ENCODE results near the gene DNAI2.

Gene DNAI2

DNA sequence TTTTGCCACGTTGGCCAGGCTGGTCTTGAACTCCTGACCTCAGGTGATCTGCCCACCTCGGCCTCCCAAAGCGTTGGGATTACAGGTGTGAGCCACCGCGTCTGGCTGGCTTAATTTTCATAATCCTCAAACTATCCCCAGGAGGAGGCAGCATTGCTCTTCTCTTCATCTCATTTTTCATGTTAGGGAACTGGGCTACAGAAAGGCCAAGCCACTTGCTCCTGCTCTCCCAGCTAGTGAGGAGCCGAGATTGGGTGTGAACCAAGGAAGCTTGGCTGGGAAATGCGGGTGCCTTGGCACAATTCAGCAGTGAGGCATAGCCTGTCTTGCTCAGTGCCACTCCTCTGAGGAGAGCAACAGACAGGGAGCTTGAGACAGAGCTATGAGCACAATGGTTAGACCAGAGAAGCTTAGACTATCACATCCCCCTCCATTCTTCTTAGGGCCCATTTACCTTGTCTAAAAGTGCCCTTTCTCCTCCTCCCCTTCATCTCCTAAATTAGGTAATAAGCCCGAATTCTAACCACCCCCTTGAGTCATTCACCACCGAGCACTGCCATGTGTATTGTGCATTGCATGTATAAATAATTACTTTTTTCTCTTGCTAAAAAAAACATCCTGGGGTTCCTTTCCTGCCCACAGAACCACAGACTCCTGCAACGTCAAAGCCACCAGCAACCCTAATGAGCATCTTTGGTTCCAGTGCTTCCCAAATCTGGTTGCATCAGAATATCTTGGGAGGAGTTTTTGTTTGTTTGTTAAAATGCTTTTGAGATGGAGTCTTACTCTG is 32.0 kb downstream of the DNAI2 start:
- DNase-seq (ENCODE audit: low spot score): no peak

DNA sequence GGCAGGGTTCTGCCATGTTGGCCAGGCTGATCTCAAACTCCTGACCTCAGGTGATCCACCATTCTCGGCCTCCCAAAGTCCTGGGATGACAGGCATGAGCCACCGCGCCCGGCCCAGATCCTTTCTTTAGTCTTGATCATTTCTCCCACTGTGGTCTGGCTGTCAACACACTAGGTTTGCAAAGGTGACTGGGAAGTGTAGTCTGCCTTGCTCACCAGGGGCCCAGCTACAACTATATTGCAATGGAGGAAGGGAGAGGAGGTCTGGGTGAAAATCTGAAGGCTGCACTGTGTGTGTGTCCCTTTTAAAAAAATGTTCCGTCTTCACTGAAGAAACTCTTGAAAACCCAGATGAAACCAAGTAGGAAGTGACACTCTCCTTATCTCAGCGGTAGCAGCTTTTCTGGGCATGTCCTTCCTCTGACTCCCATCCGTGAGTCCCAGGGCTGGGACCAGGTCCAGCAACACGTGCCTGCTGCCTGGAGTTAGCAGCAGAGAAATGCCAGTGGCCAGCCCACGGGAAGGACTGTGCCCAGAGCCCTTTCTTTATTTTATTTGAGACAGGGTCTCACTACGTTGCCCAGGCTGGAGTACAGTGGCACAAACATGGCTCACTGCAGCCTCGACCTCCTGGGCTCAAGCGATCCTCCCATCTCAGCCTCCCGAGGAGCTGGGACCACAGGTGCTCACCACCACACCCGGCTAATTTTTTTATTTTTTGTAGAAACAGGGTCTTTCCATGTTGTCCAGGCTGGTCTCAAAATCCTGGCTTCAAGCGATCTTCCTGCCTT is 34.1 kb downstream of the DNAI2 start:
- DNase-seq (ENCODE audit: low spot score): no peak

DNA sequence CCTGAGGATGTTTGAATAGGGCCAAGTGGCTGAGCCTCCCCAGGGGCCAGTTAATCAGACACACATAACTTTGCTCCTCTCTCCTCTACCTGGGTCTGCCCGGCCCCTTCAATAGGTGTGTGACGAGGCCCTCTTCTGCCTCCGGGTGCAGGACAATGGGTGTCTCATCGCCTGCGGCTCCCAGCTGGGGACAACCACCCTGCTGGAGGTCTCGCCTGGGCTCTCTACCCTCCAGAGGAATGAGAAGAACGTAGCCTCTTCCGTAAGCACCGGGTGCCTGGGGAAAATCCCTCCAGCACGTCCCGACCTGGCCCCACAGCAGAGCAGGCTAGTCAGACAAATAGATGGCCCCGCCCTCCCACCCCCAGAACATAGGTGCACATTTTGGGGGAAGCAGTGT is 35.9 kb downstream of the DNAI2 start:
- no peak for DNase-seq (ENCODE audit: low spot score)

DNA sequence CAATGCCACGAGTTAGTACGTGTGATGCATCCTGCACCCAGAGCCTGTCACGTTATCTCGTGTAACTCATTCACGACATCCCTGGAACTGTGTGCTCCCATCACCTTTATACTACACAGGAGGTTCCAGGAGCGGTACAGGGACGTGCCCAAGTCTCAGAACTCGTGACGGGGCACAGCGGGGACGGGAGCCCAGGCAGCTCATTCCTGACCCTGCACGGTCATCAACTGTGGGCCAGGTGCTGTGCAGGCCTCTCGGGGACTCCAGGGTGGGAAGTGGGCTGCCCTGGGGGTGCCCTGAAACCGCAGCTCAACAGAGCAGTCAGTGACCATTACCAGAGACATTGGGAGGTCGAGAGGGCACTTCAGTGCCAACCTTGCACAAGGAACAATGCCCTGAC is 40.8 kb downstream of the DNAI2 start:
- no peak for DNase-seq (ENCODE audit: low spot score)

DNA sequence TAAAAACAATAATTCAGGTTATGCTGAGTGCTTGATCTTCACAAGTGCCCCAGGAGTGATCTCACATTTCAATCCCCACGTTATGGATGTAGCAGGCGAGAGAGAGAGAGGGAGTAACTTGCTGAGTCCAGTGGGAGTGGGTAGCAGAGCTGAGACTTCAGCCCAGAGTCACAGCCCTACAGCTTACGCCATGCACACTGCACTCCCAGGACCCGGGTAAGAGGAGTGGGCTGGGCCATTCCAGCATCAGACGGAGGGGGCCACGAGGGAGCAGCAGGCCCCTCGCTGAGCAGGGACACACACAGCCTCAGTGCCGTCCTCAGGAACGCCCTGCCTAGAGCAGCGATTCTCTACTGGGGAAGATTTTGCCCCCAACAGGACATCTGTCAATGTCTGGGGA is 42.2 kb downstream of the DNAI2 start:
- DNase-seq (ENCODE audit: low spot score): no peak

DNA sequence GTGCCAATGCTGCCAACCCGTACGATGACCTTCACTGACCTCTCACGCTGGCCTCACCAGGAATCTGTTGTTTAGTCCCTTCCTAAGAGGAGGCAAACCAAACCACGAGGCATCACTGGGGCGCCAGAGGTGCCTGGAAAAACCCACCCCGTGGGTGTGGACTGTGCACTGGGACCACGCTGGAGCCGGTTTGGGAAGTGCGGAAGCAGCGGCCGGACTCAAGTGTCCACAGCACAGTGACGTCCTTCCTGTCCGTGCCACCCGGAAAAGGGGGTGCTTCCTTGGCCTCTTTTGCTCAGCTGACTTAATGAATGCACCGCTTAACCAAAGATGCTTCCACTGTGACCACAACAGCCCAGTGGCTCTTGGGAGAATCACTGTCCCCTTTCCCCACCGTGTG is 43.0 kb downstream of the DNAI2 start:
- DNase-seq (ENCODE audit: low spot score): no peak

DNA sequence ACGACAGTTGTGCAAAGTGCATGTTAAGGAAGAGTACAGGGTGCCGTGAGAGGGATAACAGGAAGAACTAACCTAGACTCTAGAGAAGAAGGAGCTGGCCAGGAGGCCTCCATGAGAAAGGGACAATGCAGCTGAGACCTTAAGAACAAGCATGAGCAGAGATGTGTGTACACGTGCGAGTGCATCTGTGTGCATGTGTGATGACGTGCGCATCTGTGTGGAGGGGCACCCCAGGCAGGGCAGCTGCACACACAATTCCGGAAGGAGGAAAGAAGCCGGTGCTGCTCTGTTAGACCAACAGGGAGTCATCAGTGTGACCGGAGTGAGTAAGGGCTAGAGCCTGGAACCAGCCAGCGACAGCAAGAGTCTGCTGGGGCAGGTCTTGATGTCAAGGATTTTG is 44.4 kb downstream of the DNAI2 start:
- DNase-seq (ENCODE audit: low spot score): no peak

DNA sequence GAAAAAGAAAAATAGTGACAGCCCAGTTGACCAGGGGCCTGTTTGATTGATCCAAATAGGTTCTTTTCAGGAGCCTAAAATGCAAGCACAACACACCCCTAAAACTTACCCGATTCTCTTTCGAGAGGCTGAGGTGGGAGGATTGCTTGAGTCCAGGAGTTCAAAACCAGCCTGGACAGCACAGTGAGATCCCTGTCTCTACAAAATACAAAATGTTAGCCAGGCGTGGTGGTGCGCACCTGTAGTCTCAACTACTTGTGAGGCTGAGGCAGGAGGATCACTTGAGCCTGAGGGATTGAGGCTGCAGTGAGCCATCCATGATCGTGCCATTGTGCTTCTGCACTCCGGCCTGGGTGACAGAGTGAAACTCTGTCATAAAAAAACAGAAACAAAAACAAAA is 50.5 kb downstream of the DNAI2 start:
- no peak for DNase-seq (ENCODE audit: low spot score)

DNA sequence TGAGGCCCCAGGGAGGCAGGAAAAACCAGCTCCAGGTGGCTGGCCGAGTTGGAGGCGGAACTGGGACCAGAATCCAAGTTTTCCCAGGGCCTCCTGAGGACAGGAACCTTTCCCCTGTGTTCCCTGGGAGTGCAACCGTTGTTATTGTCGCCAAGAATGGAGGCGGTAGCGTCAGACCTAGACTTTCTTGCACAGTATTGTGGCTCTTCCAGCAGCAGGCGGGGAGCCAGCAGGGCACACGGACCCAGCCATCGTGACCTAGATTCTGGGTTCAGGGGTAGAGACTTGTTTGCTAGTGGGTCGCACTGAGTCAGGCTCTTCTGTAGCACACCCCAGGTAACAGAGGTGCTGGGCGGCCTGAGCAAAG is 51.3 kb downstream of the DNAI2 start:
- no peak for DNase-seq (ENCODE audit: low spot score)

DNA sequence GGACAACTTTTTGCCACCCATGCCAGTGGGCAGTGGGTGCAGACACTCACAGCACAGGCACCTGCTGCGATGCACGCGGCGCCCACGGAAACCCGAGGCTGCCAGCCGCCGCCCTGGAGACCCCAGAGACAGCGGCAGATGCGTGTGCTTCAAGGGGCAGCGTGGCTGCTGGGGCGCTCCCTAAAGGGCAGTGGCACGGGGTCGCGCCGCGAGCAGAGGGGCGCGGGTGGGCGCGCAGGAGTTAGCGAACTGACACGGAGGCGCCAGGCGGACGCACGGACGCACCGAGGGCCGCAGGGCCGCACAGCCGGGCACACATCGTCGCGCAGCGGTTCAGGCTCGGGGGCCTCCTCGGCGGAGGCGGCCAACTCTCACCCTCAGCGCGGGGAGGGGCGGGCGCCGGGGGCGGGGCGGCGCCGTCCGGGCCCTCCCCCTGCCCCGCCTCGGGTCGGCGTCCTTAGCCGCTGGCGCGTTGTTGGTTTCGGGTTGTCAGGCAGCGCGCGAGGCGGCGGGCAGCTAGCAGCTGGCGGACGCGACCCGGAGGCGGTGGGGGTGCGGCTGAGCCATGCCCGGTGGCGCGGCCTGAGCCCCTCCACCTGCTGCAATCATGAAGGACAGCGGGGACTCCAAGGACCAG is 51.8 kb downstream of the DNAI2 start, which contains the start of gene KIF19:
Gene KIF19, plus strand, starts transcription at position 484 of the 637 bp plus-strand sequence. Its CDS starts 124 bp downstream, at position 608.
- DNase-seq (ENCODE audit: low spot score): peak; percentile 87

DNA sequence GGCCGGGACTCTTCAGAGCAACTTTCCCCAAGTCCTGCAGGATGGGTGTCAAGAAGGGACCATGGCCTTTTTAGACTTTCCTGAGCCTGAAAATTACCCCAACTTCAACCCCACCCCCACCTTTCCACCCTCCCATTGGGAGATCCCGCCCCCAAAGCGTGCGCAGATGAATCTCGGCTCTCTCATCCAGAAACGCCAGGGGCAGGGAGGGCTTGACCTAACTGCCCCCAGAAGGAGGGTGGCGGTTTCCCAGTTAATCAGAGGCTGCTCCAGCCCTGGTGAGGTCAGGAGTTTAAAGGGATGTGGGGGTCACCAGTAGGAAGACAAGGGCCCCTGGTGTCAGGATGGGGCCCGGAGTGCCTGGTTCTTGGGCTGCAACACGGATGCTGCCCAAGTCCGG is 52.5 kb downstream of the DNAI2 start:
- no peak for DNase-seq (ENCODE audit: low spot score)

DNA sequence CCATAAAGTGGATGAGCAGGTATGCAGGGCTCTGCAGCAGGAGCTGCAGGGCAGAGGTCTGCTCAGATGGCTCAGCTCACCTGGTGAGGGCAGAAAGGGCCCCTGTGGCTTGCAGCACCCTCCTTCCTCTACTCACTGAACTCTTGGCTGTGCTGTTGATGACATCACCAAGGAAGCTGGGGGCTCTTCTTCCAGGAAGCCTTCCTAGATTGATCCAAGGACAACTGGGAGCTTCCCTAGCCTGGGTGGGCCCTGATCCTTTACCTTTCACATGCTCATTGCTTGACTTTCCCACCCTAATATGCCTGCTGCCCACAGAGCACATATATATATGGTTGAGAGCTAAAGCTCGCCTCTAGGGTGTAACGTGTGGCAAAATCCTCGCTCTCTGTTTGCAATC is 54.5 kb downstream of the DNAI2 start:
- DNase-seq (ENCODE audit: low spot score): no peak

DNA sequence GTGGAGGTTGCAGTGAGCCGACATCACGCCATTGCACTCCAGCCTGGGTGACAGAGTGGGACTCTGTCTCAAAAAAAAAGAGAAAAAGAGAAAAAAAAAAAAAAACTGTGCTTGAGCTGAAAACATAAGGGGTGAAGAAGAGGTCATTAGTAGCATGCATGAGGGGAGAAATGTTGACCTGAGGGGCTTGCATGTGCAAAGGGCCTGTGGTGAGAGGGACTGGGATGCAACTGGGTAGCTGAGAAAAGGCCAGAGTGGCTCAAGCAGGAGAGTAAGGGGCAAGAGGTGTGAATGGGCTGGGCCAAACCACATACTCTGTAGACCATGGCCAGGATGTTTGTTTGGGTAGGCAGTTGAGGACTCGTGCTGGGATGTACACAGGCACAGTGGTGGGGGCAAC is 55.3 kb downstream of the DNAI2 start:
- DNase-seq (ENCODE audit: low spot score): no peak

DNA sequence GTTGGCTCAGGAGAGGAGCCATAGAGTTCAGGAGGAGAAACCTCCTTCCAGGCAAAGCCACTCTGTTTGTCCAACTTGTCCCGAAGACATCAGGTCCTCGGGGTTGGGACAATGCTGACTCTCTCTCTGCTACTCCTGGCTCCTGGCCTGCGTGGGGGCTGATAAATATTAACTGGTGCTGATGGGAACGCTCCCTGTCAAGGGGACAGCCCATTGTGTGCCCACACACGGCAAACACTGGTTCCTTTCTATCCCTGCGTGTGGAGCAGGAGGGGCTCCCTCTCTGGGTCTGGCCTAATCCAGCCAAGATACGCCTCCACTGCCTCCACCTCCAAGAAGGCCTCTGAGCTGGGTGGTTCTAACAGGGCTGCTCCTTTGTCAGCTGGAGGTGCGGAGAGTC is 56.4 kb downstream of the DNAI2 start:
- DNase-seq (ENCODE audit: low spot score): no peak

DNA sequence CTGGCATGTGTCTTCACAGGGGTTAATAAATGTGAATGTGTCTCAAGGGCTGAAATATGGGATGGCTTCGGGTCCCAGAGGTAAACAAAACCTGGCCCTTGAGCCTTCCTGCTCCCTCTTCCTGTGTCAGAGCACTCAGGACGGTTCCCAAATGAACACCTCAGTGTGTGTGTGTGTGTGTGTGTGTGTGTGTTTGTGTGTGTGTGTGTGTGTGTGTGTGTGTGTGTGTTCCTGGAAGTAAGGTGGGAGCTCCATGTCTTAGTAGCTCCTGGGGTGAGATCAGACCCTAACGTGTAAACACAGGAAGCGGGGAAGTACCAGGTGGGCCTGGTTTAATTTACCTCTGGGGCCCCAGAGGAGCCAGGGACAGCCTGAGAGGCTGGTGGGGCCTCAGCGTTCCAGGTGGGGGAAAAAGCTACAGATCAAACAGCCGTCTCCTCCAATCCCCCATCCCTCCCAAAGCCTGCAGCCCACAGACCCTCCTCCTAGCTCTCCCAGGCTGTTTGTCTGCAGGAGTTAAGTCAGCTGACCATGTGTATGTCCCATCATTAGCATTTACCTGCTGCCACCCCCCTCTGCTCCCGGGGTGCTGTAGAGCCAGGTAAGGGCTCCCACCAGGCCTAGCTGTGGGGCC is 58.1 kb downstream of the DNAI2 start:
- DNase-seq (ENCODE audit: low spot score): no peak

DNA sequence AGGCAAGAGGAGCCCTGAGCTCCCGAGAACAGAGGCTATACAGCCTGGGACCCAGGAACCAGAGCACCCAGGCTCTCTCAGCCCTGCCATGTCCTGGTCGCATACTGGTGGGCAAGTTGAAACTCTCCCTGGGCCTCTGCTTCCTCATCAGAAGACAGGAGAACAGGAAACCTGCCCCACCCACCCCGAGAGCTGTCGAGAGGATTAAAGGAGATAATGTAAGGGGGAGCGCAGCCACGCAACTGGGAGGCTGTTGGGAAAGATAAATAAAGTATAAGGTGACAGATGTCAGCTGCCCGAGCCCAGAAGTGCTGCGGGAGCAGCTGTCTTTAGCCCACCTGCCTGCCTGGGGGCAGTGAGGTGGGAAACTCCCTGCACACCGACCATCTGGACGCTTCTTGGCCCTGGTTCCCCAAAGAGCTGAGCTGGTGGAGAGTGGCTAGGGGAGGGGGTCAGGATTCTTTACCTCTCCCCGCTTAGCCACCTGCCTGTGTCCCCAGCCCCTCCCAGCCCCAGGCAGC is 58.8 kb downstream of the DNAI2 start:
- no peak for DNase-seq (ENCODE audit: low spot score)

DNA sequence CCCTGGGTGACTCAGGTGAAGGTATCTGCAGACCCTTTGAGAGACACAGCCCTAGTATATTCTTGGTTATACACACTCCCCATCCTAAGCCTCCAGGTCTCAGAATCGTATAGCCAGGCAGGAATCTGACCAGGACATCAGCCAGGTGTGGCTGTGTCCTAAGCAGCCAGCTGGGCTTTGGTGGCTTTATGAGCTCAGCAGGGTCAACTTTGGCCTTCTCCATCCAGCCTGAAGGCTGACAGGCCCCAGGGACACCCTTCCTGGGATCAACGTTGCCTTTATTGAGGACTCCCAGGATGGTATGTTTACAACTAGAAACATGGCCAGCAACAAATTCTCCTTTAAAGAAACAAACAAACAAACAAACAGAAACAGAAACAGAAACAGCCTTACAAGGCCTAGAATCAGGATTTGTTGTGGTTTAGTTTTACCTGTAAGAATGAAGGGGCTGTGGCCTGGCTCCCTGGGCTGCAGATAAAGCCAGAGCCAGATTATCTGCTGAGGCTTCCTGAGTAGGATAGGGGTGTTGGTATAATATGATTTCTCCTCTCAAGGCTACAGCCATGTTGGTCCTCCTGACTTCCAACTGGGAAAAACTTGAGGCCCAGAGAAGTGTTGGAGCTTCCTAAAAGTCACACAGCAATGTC is 60.5 kb downstream of the DNAI2 start:
- no peak for DNase-seq (ENCODE audit: low spot score)

DNA sequence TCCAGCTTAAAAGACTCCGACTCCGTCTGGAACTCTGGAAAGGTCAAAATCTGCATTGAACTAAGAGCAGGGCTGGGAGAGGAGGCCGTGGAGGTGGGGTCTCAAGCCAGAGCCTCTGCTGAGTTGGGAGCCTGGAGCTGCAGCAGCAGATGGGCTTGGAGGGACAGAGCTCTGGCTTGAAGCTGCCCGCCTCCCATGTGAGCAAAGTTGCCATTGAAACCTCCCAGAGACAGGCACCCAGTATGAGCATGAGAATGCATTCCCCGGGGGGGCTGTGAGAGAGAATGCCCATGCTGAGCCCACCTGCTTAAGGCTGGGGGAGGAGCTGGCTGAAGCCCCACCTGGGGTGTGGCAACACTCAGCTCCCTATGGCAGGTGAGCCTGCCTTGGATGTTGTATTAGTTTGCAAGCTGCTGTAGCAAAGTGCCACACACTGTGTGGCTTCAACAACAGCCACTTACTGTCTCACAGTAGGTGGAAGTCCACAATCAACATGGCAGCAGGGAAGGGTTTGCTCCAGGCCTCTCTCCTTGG is 61.6 kb downstream of the DNAI2 start:
- no peak for DNase-seq (ENCODE audit: low spot score)

DNA sequence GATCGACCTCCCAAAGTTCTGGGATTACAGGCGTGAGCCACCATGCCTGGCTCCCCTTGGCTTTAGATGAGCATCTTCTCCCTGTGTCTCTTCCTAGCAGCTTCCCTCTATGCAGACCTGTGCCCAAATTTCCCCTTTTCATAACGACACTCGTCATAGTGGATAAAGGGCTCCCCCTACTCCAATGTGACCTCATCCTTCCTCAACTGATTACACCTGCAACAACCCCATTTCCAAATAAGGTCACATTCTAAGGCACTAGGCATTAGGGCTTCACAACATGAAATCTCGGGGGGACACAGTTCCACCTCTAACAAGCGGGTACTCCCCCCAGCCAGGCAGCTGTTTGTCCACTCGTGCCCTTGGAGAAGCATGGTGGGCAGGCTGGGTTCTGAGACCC is 62.3 kb downstream of the DNAI2 start:
- no peak for DNase-seq (ENCODE audit: low spot score)

DNA sequence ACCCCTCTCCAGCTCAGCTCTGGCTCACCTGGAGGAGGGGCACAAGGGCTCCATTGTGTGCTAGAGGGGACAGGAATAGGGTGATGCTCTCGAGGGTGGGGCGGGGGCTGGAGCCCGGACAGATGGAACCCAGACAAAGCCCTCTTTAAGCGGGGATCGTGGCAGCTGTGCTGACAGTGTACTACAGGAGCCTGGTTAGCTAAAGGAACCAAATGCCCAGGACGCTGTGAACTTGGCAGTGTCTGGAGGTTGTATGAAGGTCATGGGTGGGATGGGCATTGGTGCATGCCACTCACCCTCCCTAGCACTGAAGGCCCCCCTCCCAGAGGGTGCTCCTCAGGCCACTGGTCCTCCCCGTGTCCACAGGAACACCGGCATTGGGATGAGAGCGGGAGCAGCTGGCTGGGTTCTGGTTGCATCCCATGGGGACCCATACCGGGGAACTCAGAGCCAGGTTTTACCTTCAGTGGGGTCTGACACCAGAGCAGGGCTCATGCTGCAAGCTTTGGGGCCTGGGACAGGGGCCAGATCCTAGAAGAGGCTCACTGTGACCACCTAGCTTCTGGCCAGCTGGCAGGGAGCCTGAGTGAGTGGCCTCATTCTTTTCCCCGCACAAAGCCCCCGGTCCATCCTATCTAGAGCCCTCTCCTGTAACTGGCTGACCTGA is 63.9 kb downstream of the DNAI2 start:
- DNase-seq (ENCODE audit: low spot score): no peak
